Suppressor macrophage treated with lipopolysaccharide for 1 hour (primary cell): Measurements from ENCODE around the gene DPP10.
A peak's percentile ranks its signal among the peaks of the same experiment; 100 is the strongest.
"Not testable (repeated sequence)": the region's sequence is repeated elsewhere in the genome, so short reads cannot be mapped to it uniquely, and the experiment has no call there.

Experiments
- DNase-seq, 3 donors: peaks; one replicate each; pipeline ENCODE4 v3.0.0-alpha.2; 2020 to 2022

The DPP10 gene

GRCh38 chr2:115305712-115306111 is 863.3 kb downstream of the DPP10 start:
- no peak for DNase-seq

GRCh38 chr2:115314119-115314518 is 871.7 kb downstream of the DPP10 start:
- no peak for DNase-seq

- DNase-seq, result no peak
These were observed 884.6 kb downstream of the DPP10 start for GRCh38 chr2:115327061-115327460.

- no peak for DNase-seq
These were observed 917.1 kb downstream of the DPP10 start for GRCh38 chr2:115359550-115359949.

GRCh38 chr2:115364093-115364492 is 921.7 kb downstream of the DPP10 start:
- no peak for DNase-seq

- DNase-seq, result peak in 1 of 3 donors; percentile 1
These were observed 927.0 kb downstream of the DPP10 start for GRCh38 chr2:115369400-115369799.

GRCh38 chr2:115374981-115375380 is 932.5 kb downstream of the DPP10 start:
- DNase-seq, result no peak

GRCh38 chr2:115384399-115384798 is 942.0 kb downstream of the DPP10 start:
- DNase-seq, result no peak

GRCh38 chr2:115386465-115386864 is 944.0 kb downstream of the DPP10 start:
- DNase-seq, result no peak

GRCh38 chr2:115389024-115389423 is 946.6 kb downstream of the DPP10 start:
- DNase-seq, result no peak

- DNase-seq, result no peak
These were observed 947.6 kb downstream of the DPP10 start for GRCh38 chr2:115389898-115390565.

GRCh38 chr2:115396579-115396978 is 954.1 kb downstream of the DPP10 start:
- no peak for DNase-seq

GRCh38 chr2:115400940-115401339 is 958.5 kb downstream of the DPP10 start:
- no peak for DNase-seq

- DNase-seq, result no peak
These were observed 970.1 kb downstream of the DPP10 start for GRCh38 chr2:115412501-115412900.

GRCh38 chr2:115413791-115414190 is 971.4 kb downstream of the DPP10 start:
- DNase-seq, result no peak

- no peak for DNase-seq
These were observed 972.0 kb downstream of the DPP10 start for GRCh38 chr2:115414466-115414865.

- DNase-seq, result no peak
These were observed 979.7 kb downstream of the DPP10 start for GRCh38 chr2:115422004-115422634.

- DNase-seq, result no peak
These were observed 985.0 kb downstream of the DPP10 start for GRCh38 chr2:115427436-115427835.

- DNase-seq, result not testable (repeated sequence)
These were observed 998.3 kb downstream of the DPP10 start for GRCh38 chr2:115440746-115441145.

- no peak for DNase-seq
These were observed 1001.2 kb downstream of the DPP10 start for GRCh38 chr2:115443539-115444185.

GRCh38 chr2:115460008-115460407 is 1017.6 kb downstream of the DPP10 start:
- no peak for DNase-seq

GRCh38 chr2:115480741-115481140 is 1038.3 kb downstream of the DPP10 start:
- no peak for DNase-seq

GRCh38 chr2:115481842-115482241 is 1039.4 kb downstream of the DPP10 start:
- DNase-seq, result no peak

- DNase-seq, result no peak
These were observed 1041.2 kb downstream of the DPP10 start for GRCh38 chr2:115483666-115484065.
